Endodermal cell (in vitro differentiated cells): ENCODE measurements around the gene EVI5L. TPM values are rescaled to one million over a fixed set of nuclear protein-coding genes. Genes with fewer than 3 reads are reported as not detected.
A peak's percentile ranks its signal among the peaks of the same experiment; 100 is the strongest.

Experiments
- DNase-seq: peaks from one replicate; pipeline ENCODE4 v3.0.0-alpha.2; 2017
- H3K27ac ChIP-seq: 2 replicates; pipeline ENCODE4 v1.5.1; 2013; ENCODE audit warnings: mild to moderate bottlenecking, low read depth, low read length, moderate library complexity
- H3K27me3 ChIP-seq: 2 replicates; pipeline ENCODE4 v1.6.1; 2013; ENCODE audit warnings: mild to moderate bottlenecking, low read length, moderate library complexity; ENCODE audit not compliant: insufficient read depth, control insufficient read depth, poor library complexity, severe bottlenecking
- H3K36me3 ChIP-seq: 2 replicates; pipeline ENCODE4 v1.7.0; 2013; ENCODE audit warnings: mild to moderate bottlenecking, low read length, moderate library complexity; ENCODE audit not compliant: control insufficient read depth, insufficient read depth
- H3K4me1 ChIP-seq: one replicate; pipeline ENCODE4 v1.7.0; 2013; ENCODE audit warnings: low read length; ENCODE audit not compliant: control insufficient read depth, insufficient read depth
- H3K4me3 ChIP-seq: 2 replicates; pipeline ENCODE4 v1.5.1; 2013; ENCODE audit warnings: mild to moderate bottlenecking, low read length, moderate library complexity
- H3K9ac ChIP-seq: 2 replicates; pipeline ENCODE4 v1.6.1; 2013; ENCODE audit warnings: mild to moderate bottlenecking, low read length, moderate library complexity; ENCODE audit not compliant: poor library complexity, severe bottlenecking; ENCODE audit errors: extremely low read depth
- H3K9me3 ChIP-seq: 2 replicates; pipeline ENCODE4 v1.6.1; 2013; ENCODE audit warnings: mild to moderate bottlenecking, low read length, moderate library complexity; ENCODE audit not compliant: control insufficient read depth
- H3K27ac Mint-ChIP-seq: 2 replicates; pipeline ENCODE4 v1.8.0; 2020; ENCODE audit warnings: mixed read lengths
- H3K27me3 Mint-ChIP-seq: 2 replicates; pipeline ENCODE4 v1.8.0; 2021; ENCODE audit warnings: mild to moderate bottlenecking, mixed read lengths; ENCODE audit not compliant: insufficient read depth
- H3K36me3 Mint-ChIP-seq: 2 replicates; pipeline ENCODE4 v1.8.0; 2020; ENCODE audit warnings: low read depth, mixed read lengths
- H3K4me1 Mint-ChIP-seq: 2 replicates; pipeline ENCODE4 v1.8.0; 2020; ENCODE audit warnings: mixed read lengths
- H3K4me3 Mint-ChIP-seq: 2 replicates; pipeline ENCODE4 v1.8.0; 2020; ENCODE audit warnings: mild to moderate bottlenecking, moderate library complexity, mixed read lengths
- H3K9me3 Mint-ChIP-seq: 2 replicates; pipeline ENCODE4 v1.8.0; 2020; ENCODE audit warnings: mild to moderate bottlenecking, mixed read lengths
- CTCF ChIP-seq: fragments of 200-600 bp; sonication (generic); conservative IDR thresholded peaks from 2 replicates; pipeline ENCODE4 v1.5.0; 2021; ENCODE audit warnings: antibody characterized with exemption, mild to moderate bottlenecking
- WGBS, 2 experiments: methylation state at CpG; one replicate each; pipeline versions ENCODE4 v1.1.5 to v1.1.7; 2013; ENCODE audit warnings: missing lambda C conversion rate in 2 of 2, mixed read lengths in 1 of 2; ENCODE audit not compliant: insufficient coverage in 1 of 2, insufficient read length in 1 of 2; 5-methylcytosine and 5-hydroxymethylcytosine counted together
- total RNA-seq, 2 donors: library from RNA; stranded (reverse); fragmentation: NEBNext Ultra II Directional in 1 of 2; extraction: Animal tissue kit (Norgen Biotek cat#: 25700) in 1 of 2; gene quantifications; 2 replicates in 1 of 2; 3 replicates in 1 of 2; pipeline ENCODE4 v1.2.1, GENCODE V29; 2021

EVI5L gene
- total RNA-seq, 2 donors from 2014 or later = 6.4 to 9.2 TPM

- Histone ChIP-seq H3K27ac (no peak overlapping the region), H3K36me3 (no peaks in the 10 kb centered on the region), H3K4me3 (no peak overlapping the region), H3K9me3 (no peaks in the 10 kb centered on the region), H3K27me3 (peaks cover 81% of the 10 kb centered on the region), H3K9ac (no peak overlapping the region), H3K4me1 (no peaks in the 10 kb centered on the region)
- no peak for TF ChIP-seq CTCF
- Mint-ChIP-seq H3K9me3 (peaks cover 5% of the 10 kb centered on the region), H3K27me3 (peaks cover 95% of the 10 kb centered on the region), H3K4me3 (peak overlapping the region; percentile 24), H3K27ac (no peak overlapping the region), H3K4me1 (no peaks in the 10 kb centered on the region), H3K36me3 (no peaks in the 10 kb centered on the region)
- DNase-seq = peak; percentile 75
- WGBS, 2 experiments = 7 to 12% methylated on average over 5 to 67 of the region's 67 CpGs
Measured at GRCh38 chr19:7788178-7788932, 41.7 kb upstream of the EVI5L start.

GRCh38 chr19:7788933-7789323, 41.1 kb upstream of the EVI5L start:
- DNase-seq = no peak
- H3K27me3 Mint-ChIP-seq = peaks cover 93% of the 10 kb centered on the region
- H3K4me3 ChIP-seq = no peak overlapping the region

GRCh38 chr19:7789447-7789846, 40.6 kb upstream of the EVI5L start:
- no peaks in the 10 kb centered on the region for H3K4me1 Mint-ChIP-seq
- 20 to 28% methylated on average over 18 to 31 of the region's 31 CpGs for WGBS, 2 experiments
- Histone ChIP-seq H3K9ac (no peak overlapping the region), H3K4me1 (no peaks in the 10 kb centered on the region), H3K9me3 (no peaks in the 10 kb centered on the region), H3K4me3 (no peak overlapping the region), H3K27ac (no peak overlapping the region), H3K36me3 (no peaks in the 10 kb centered on the region), H3K27me3 (peaks cover 71% of the 10 kb centered on the region)
- no peak overlapping the region for H3K27ac Mint-ChIP-seq
- peak; percentile 89 for DNase-seq
- H3K36me3 Mint-ChIP-seq = no peaks in the 10 kb centered on the region
- peak overlapping the region; percentile 24 for H3K4me3 Mint-ChIP-seq
- no peak for TF ChIP-seq CTCF
- peaks cover 93% of the 10 kb centered on the region for H3K27me3 Mint-ChIP-seq
- peaks cover 8% of the 10 kb centered on the region for H3K9me3 Mint-ChIP-seq

More at GRCh38 chr19:7788933-7789323, 41.1 kb upstream of the EVI5L start:
- Histone ChIP-seq H3K27ac (no peak overlapping the region), H3K9me3 (no peaks in the 10 kb centered on the region), H3K9ac (no peak overlapping the region), H3K4me1 (no peaks in the 10 kb centered on the region), H3K36me3 (no peaks in the 10 kb centered on the region), H3K27me3 (peaks cover 76% of the 10 kb centered on the region)
- Mint-ChIP-seq H3K4me1 (no peaks in the 10 kb centered on the region), H3K9me3 (peaks cover 8% of the 10 kb centered on the region), H3K27ac (no peak overlapping the region), H3K36me3 (no peaks in the 10 kb centered on the region), H3K4me3 (peak overlapping the region; percentile 24)
- 9 to 12% methylated on average over 8 to 23 of the region's 23 CpGs for WGBS, 2 experiments
- TF ChIP-seq CTCF = no peak
